T follicular helper cell (primary cell): ENCODE measurements around the gene RANBP17.
"Not testable (repeated sequence)": the region's sequence is repeated elsewhere in the genome, so short reads cannot be mapped to it uniquely, and the experiment has no call there.

ENCODE experiments used
- DNase-seq: peaks from one replicate; pipeline ENCODE4 v3.0.0-alpha.2; 2020; ENCODE audit warnings: low read depth

RANBP17 gene

DNA sequence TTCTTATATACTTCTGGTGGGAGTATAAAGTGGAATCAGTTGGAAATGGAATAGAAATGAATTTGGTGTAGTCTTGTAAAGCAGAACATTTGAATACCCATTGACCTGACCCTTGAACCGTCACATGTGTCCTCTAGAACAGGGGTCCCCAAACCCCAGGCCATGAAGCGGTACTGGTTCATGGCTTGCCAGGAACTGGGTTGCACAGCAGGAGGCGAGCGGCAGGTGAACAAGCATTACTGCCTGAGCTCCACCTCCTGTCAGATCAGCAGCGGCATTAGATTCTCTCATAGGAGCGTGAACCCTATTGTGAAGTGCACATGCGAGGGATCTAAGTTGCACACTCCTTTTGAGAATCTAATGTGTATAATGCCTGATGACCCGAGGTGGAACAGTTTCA, 80.0 kb downstream of the RANBP17 start:
- DNase-seq: no peak

- no peak for DNase-seq
Measured at GRCh38 chr5:170945275-170945674, 83.5 kb downstream of the RANBP17 start.

- DNase-seq: no peak
Measured at GRCh38 chr5:170960567-170960966, 98.7 kb downstream of the RANBP17 start.

GRCh38 chr5:170963521-170963920, 101.7 kb downstream of the RANBP17 start:
- DNase-seq: no peak

DNA sequence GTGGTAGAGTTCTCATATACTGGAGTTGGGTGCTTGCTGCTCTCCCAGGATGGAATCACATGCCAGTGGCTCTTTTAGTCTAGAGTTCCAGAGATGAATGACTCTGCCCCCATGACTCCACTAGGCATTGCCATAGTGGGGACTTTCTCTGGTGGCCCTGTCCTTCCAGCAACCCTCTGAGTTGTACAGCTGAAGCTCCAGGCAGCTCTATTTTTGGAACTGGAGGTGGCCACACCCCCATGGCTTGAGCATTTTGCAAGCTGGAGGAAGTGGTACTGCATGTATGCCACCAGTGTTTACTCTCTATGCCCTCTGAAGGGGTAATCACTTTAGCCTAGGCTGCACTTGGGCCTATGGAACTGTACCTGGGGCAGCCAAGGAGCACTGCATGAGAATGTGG, 112.6 kb downstream of the RANBP17 start:
- DNase-seq: no peak

- not testable (repeated sequence) for DNase-seq
Measured at GRCh38 chr5:170980261-170980660, 118.4 kb downstream of the RANBP17 start.

- DNase-seq: no peak
Measured at GRCh38 chr5:170985486-170985885, 123.7 kb downstream of the RANBP17 start.

GRCh38 chr5:170986598-170986997, 124.8 kb downstream of the RANBP17 start:
- DNase-seq: no peak

DNA sequence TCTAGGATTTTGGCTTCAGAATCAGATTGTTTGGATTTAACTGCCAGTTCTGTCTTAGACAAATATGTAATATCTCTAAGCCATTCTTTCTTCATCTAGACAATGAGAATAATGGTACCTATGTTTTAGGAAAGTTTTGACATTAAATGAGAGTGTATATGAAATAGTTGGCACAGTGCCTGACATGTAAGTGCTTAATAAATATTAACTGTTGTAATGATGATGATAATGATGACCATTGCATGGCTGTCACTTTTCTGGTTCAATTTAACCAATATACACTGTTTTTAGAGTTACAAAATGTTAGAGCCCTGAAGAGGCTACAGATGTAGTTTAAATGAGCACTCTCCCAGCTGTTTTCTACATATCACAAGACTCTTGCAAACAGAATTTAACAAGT, 131.7 kb downstream of the RANBP17 start:
- DNase-seq: no peak

- no peak for DNase-seq
Measured at GRCh38 chr5:171010086-171010485, 148.3 kb downstream of the RANBP17 start.

- DNase-seq: no peak
Measured at GRCh38 chr5:171010816-171011215, 149.0 kb downstream of the RANBP17 start.

GRCh38 chr5:171023508-171023907, 161.7 kb downstream of the RANBP17 start:
- DNase-seq: no peak

- DNase-seq: no peak
Measured at GRCh38 chr5:171024084-171024483, 162.3 kb downstream of the RANBP17 start.

- no peak for DNase-seq
Measured at GRCh38 chr5:171029401-171029800, 167.6 kb downstream of the RANBP17 start.

DNA sequence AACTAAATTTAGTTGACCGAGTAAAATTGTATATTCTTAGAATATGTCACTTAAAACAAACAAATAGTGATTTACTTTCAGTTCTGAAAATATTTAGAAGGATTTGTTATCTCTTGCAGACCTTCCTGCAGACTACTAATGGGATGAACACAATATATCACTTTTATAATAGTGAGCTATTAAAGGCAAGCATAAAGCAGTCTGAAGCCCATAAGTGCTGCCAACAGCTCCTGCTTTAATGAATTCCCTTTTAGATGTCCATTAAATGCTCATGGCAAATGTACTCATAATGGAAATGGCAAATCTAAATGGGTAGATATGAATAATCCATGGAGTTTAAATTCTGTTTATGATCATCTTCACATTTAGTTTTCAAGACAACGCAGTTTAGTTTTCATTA, 170.2 kb downstream of the RANBP17 start:
- DNase-seq: no peak

GRCh38 chr5:171032435-171032973, 170.7 kb downstream of the RANBP17 start:
- no peak for DNase-seq

- DNase-seq: not testable (repeated sequence)
Measured at GRCh38 chr5:171041893-171042292, 180.1 kb downstream of the RANBP17 start.

DNA sequence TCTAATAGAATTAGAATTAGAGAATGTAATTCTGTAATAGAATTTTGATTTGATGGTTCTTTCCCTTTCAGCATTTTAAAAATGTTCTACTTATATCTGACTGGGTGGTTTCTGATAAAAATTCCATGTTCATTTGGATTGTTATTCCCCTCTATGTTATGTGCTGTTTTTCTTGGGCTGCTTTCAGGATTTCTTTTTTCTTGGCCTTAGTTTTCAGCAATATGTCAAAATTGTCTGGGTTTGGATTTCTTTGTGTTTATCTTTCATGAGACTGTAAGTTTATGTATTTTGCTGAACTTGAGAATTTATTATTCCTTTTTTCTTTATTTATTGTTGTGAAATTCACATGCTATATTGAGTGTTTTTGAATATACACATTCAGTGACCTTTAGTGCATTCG, 189.1 kb downstream of the RANBP17 start:
- no peak for DNase-seq

DNA sequence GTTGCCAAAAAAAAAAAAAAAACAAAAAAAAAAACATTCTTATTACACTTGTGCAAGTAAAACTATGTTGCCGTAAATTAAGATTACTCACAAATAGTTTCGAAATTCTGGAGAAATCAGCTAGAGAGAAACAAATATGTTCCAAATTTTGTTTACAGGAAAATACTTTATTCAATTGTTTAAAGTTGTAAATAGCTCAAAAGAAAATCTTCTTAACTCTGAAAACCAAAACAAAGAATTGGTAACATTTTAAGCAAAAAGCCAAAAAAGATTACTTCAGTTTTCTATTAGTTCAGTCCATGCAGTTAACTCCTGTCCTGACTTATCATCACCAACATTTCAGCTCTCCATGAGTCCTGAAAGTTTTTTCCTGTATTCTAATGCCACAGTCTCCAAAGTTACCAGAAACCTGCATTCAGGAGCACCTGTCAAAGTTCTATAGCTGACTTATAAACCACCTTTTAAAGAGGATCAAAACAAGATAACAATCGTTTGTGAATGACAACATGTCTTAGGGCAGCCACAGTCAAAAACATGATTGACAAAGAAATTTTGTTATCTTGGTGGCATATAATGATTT, 194.1 kb downstream of the RANBP17 start:
- DNase-seq: no peak

GRCh38 chr5:171067540-171068130, 205.8 kb downstream of the RANBP17 start:
- DNase-seq: no peak

GRCh38 chr5:171074747-171075146, 212.9 kb downstream of the RANBP17 start:
- DNase-seq: no peak

GRCh38 chr5:171080186-171080938, 218.5 kb downstream of the RANBP17 start:
- no peak for DNase-seq

DNA sequence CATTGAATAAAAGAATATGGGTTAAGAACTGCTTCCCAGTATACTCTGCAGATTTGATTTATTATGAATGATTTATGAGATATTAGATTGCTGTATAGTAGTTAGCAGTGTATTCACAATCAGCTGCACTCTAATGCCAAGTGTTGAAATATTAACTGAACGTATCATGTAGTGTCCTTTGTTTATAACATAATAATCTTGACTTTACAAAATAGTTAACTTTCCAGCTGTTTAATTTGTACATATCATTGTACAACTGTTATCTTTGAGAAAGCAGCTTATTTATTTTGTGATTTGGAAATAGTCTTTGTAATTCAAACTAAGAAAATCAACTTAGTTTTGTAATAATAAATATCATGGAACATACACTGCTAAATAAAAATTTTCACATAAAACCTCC, 219.5 kb downstream of the RANBP17 start:
- DNase-seq: no peak
